Measurements from ENCODE around the gene CHPF.

Gene CHPF

GRCh38 chr2:219567131-219567530 lies 23.5 kb upstream of the CHPF start:
- DNase-seq (ENCODE audit: low read depth): no peak

GRCh38 chr2:219566640-219567039 lies 23.0 kb upstream of the CHPF start:
- no peak for DNase-seq (ENCODE audit: low read depth)

- no peak for DNase-seq (ENCODE audit: low read depth)
Observed at GRCh38 chr2:219565130-219566080, 21.8 kb upstream of the CHPF start.

GRCh38 chr2:219563271-219563928 lies 19.8 kb upstream of the CHPF start:
- DNase-seq (ENCODE audit: low read depth): no peak

GRCh38 chr2:219562049-219563020 lies 18.7 kb upstream of the CHPF start:
- DNase-seq (ENCODE audit: low read depth): no peak

GRCh38 chr2:219561179-219562048 lies 17.8 kb upstream of the CHPF start:
- no peak for DNase-seq (ENCODE audit: low read depth)

- DNase-seq (ENCODE audit: low read depth): no peak
Observed at GRCh38 chr2:219560893-219561178, 17.2 kb upstream of the CHPF start.

- no peak for DNase-seq (ENCODE audit: low read depth)
Observed at GRCh38 chr2:219560037-219560892, 16.7 kb upstream of the CHPF start.

- DNase-seq (ENCODE audit: low read depth): no peak
Observed at GRCh38 chr2:219559156-219559915, 15.7 kb upstream of the CHPF start.

- DNase-seq (ENCODE audit: low read depth): no peak
Observed at GRCh38 chr2:219557791-219558785, 14.5 kb upstream of the CHPF start.

GRCh38 chr2:219557320-219557719 lies 13.7 kb upstream of the CHPF start:
- no peak for DNase-seq (ENCODE audit: low read depth)

- DNase-seq (ENCODE audit: low read depth): no peak
Observed at GRCh38 chr2:219556413-219556812, 12.8 kb upstream of the CHPF start.

GRCh38 chr2:219555956-219556355 lies 12.3 kb upstream of the CHPF start:
- DNase-seq (ENCODE audit: low read depth): no peak

- DNase-seq (ENCODE audit: low read depth): no peak
Observed at GRCh38 chr2:219554350-219554749, 10.7 kb upstream of the CHPF start.

- DNase-seq (ENCODE audit: low read depth): no peak
Observed at GRCh38 chr2:219553463-219553963, 9.9 kb upstream of the CHPF start.

- no peak for DNase-seq (ENCODE audit: low read depth)
Observed at GRCh38 chr2:219553168-219553417, 9.5 kb upstream of the CHPF start.

GRCh38 chr2:219552382-219553167 lies 9.0 kb upstream of the CHPF start:
- no peak for DNase-seq (ENCODE audit: low read depth)

Data from CMK (cell line).